Neural cell (in vitro differentiated cells): ENCODE measurements around the gene DCLK1. TPM values are rescaled to one million over a fixed set of nuclear protein-coding genes. Genes with fewer than 3 reads are reported as not detected.

Experiments used
- H2AFZ ChIP-seq: fragments of 200-600, 300-800 bp; sonication (generic), shearing (Covaris generic); 2 replicates; pipeline ENCODE4 v1.6.0; 2014; ENCODE audit warnings: low read depth, mild to moderate bottlenecking, antibody characterized with exemption, low read length, moderate library complexity
- H3F3A ChIP-seq: fragments of 200-600 bp; shearing (Covaris generic); 2 replicates; pipeline ENCODE4 v1.6.1; 2016; ENCODE audit warnings: mild to moderate bottlenecking, moderate library complexity, mixed read lengths, antibody characterized with exemption, low read length; ENCODE audit not compliant: insufficient read depth, poor library complexity, severe bottlenecking
- H3K27ac ChIP-seq: fragments of 200-600, 300-800 bp; sonication (generic), shearing (Covaris generic); 2 replicates; pipeline ENCODE4 v1.5.1; 2014; ENCODE audit warnings: mild to moderate bottlenecking, low read length, moderate library complexity
- H3K27me3 ChIP-seq: fragments of 300-800, 200-600 bp; sonication (generic), shearing (Covaris generic); 2 replicates; pipeline ENCODE4 v1.6.0; 2014; ENCODE audit warnings: mild to moderate bottlenecking, low read depth, low read length, moderate library complexity; ENCODE audit not compliant: insufficient read depth
- H3K36me3 ChIP-seq: fragments of 300-800, 200-600 bp; sonication (generic), shearing (Covaris generic); 2 replicates; pipeline ENCODE4 v1.5.1; 2014; ENCODE audit warnings: mild to moderate bottlenecking, antibody characterized with exemption, low read length, moderate library complexity; ENCODE audit not compliant: insufficient read depth
- H3K4me2 ChIP-seq: fragments of 300-800, 200-600 bp; sonication (generic), shearing (Covaris generic); 2 replicates; pipeline ENCODE4 v1.6.0; 2014; ENCODE audit warnings: mild to moderate bottlenecking, low read length
- H3K4me3 ChIP-seq: fragments of 300-800, 200-600 bp; sonication (generic), shearing (Covaris generic); 2 replicates; pipeline ENCODE4 v1.5.1; 2014; ENCODE audit warnings: mild to moderate bottlenecking, low read length, moderate library complexity
- H3K79me2 ChIP-seq: fragments of 200-600 bp; shearing (Covaris generic); replicated peaks from 2 replicates; pipeline ENCODE4 v1.6.0; 2014; ENCODE audit warnings: mild to moderate bottlenecking, low read length, moderate library complexity; ENCODE audit not compliant: insufficient read depth
- H3K9ac ChIP-seq: fragments of 300-800, 200-600 bp; sonication (generic), shearing (Covaris generic); 2 replicates; pipeline ENCODE4 v1.6.1; 2016; ENCODE audit warnings: mild to moderate bottlenecking, low read length, mixed read lengths
- H3K9me2 ChIP-seq: fragments of 200-600 bp; shearing (Covaris generic); 2 replicates; pipeline ENCODE4 v1.6.1; 2016; ENCODE audit warnings: mild to moderate bottlenecking, low read length, mixed read lengths; ENCODE audit not compliant: insufficient read depth
- H3K9me3 ChIP-seq: fragments of 200-600, 300-800 bp; sonication (generic), shearing (Covaris generic); 2 replicates; pipeline ENCODE4 v1.6.1; 2016; ENCODE audit warnings: mild to moderate bottlenecking, mixed run types, low read length, moderate library complexity, mixed read lengths
- H4K20me1 ChIP-seq: fragments of 200-600 bp; shearing (Covaris generic); 2 replicates; pipeline ENCODE4 v1.6.1; 2016; ENCODE audit warnings: mild to moderate bottlenecking, mixed run types; ENCODE audit not compliant: insufficient read depth
- CTCF ChIP-seq: fragments of 450-650 bp; IDR thresholded peaks from 2 replicates; pipeline ENCODE4 v1.5.1; 2014; ENCODE audit warnings: antibody characterized with exemption, mild to moderate bottlenecking, moderate library complexity; ENCODE audit not compliant: poor library complexity, severe bottlenecking
- EP300 ChIP-seq: fragments of 450-650 bp; conservative IDR thresholded peaks from 2 replicates; pipeline ENCODE4 v1.6.1; 2014; ENCODE audit warnings: antibody characterized with exemption, mild to moderate bottlenecking, moderate library complexity; ENCODE audit not compliant: poor library complexity, severe bottlenecking
- EZH2 ChIP-seq: fragments of 200-600, 300-800 bp; shearing (Covaris generic), sonication (generic); IDR thresholded peaks from 2 replicates; pipeline ENCODE4 v1.6.1; 2014; ENCODE audit warnings: antibody characterized with exemption, low read length, borderline replicate concordance, mild to moderate bottlenecking; ENCODE audit not compliant: insufficient read depth, poor library complexity, severe bottlenecking
- MXI1 ChIP-seq: fragments of 450-650 bp; conservative IDR thresholded peaks from 2 replicates; pipeline ENCODE4 v1.6.1; 2014; ENCODE audit warnings: antibody characterized with exemption, mild to moderate bottlenecking; ENCODE audit not compliant: poor library complexity, severe bottlenecking
- POLR2AphosphoS5 ChIP-seq: IDR thresholded peaks from 2 replicates; pipeline ENCODE4 v1.6.1; 2012
- RAD21 ChIP-seq: fragments of 450-650 bp; conservative IDR thresholded peaks from 2 replicates; pipeline ENCODE4 v1.6.1; 2014; ENCODE audit warnings: antibody characterized with exemption, mild to moderate bottlenecking, moderate library complexity
- REST ChIP-seq: IDR thresholded peaks from 2 replicates; pipeline ENCODE4 v1.6.1; 2012; ENCODE audit warnings: borderline replicate concordance
- SMC3 ChIP-seq: fragments of 450-650 bp; conservative IDR thresholded peaks from 2 replicates; pipeline ENCODE4 v1.6.1; 2014; ENCODE audit warnings: antibody characterized with exemption, mild to moderate bottlenecking, moderate library complexity; ENCODE audit not compliant: poor library complexity
- TAF1 ChIP-seq: IDR thresholded peaks from 2 replicates; pipeline ENCODE4 v1.6.1; 2012; ENCODE audit warnings: low read depth
- polyA plus RNA-seq: library from polyadenylated mRNA; depleted of rRNA; stranded (reverse); fragments of >200 nt; gene quantifications from 2 replicates; pipeline ENCODE4 v1.2.3, GENCODE V29; 2014

Gene DCLK1
- polyA plus RNA-seq, 1 donor from 2014 or later: 124 TPM

GRCh38 chr13:36088001-36088400 lies 43.2 kb downstream of the DCLK1 start:
- no peaks in the 10 kb centered on the region for H3F3A ChIP-seq
- no peaks in the 10 kb centered on the region for H4K20me1 ChIP-seq
- H3K9me2 ChIP-seq: no peaks in the 10 kb centered on the region
- H3K4me3 ChIP-seq: no peak overlapping the region
- H3K9ac ChIP-seq: no peak overlapping the region
- no peak overlapping the region for H3K4me2 ChIP-seq
- H2AFZ ChIP-seq: no peak overlapping the region
- TF ChIP-seq EZH2 (no peak), RAD21 (no peak), CTCF (no peak), POLR2AphosphoS5 (no peak), REST (no peak), EP300 (no peak), MXI1 (no peak), SMC3 (no peak), TAF1 (no peak)
- H3K79me2 ChIP-seq: peaks cover 27% of the 10 kb centered on the region
- H3K9me3 ChIP-seq: peaks cover 3% of the 10 kb centered on the region
- no peaks in the 10 kb centered on the region for H3K27me3 ChIP-seq
- H3K27ac ChIP-seq: no peak overlapping the region
- peaks cover 4% of the 10 kb centered on the region for H3K36me3 ChIP-seq

- H3K9ac ChIP-seq: no peak overlapping the region
- no peak overlapping the region for H3K4me2 ChIP-seq
- no peak for TF ChIP-seq POLR2AphosphoS5
- no peak for TF ChIP-seq EZH2
- TF ChIP-seq RAD21: no peak
- no peak for TF ChIP-seq SMC3
- no peak for TF ChIP-seq CTCF
- TF ChIP-seq EP300: no peak
- TF ChIP-seq REST: no peak
- no peak for TF ChIP-seq TAF1
- no peak for TF ChIP-seq MXI1
- no peak overlapping the region for H3K4me3 ChIP-seq
- H2AFZ ChIP-seq: no peak overlapping the region
- peaks cover 4% of the 10 kb centered on the region for H3K36me3 ChIP-seq
- H3K79me2 ChIP-seq: peaks cover 24% of the 10 kb centered on the region
- no peak overlapping the region for H3K27ac ChIP-seq
- H3K9me3 ChIP-seq: no peaks in the 10 kb centered on the region
- no peaks in the 10 kb centered on the region for H3K27me3 ChIP-seq
- H4K20me1 ChIP-seq: no peaks in the 10 kb centered on the region
- no peaks in the 10 kb centered on the region for H3K9me2 ChIP-seq
- H3F3A ChIP-seq: no peaks in the 10 kb centered on the region
Observed at GRCh38 chr13:36086117-36086516, 45.1 kb downstream of the DCLK1 start.
